Lung microvascular endothelial cell (primary cell): ENCODE measurements around the gene CPED1. TPM values are rescaled to one million over a fixed set of nuclear protein-coding genes. Genes with fewer than 3 reads are reported as not detected.
"Not testable (repeated sequence)": the region's sequence is repeated elsewhere in the genome, so short reads cannot be mapped to it uniquely, and the experiment has no call there.

Source experiments
- DNase-seq, 2 donors: peaks; one replicate each; pipeline versions ENCODE4 v3.0.0 to v3.0.0-alpha.2; 2010; ENCODE audit warnings: low read depth in 2 of 2
- total RNA-seq: library from RNA; depleted of rRNA; stranded (reverse); fragments of >200 nt; gene quantifications from 2 replicates; pipeline ENCODE4 v1.2.1, GENCODE V29; 2014

The CPED1 gene
- total RNA-seq, 1 donor from 2014 or later, result 0.20 TPM

DNA sequence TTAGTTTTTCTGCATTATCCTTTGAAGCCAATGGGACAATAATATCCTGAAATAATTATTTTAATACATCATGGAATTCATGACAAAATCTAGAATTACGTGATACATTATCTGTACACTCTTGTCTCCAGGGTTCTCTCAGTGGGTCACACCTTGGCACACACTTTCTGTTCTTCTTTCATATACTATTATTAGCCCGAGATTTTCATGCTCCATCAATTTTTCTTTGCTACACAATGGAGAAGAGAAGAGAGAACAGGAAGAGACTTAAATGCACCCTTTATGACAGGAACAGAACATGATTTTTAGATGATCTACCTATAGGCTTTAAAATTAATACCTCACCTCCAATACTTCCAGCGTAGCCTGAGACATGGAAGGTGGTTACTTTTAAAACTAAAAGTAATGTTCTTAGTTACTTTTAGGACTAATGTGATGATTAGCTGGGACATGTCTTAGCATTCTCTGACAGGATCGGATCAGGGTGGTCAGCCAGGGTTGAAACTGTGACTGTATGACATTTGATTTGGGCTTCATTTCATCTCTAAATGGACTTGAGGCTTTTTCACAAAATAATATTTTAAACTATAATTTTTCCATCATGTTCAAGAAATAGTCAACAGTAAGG lies 192.0 kb downstream of the CPED1 start:
- DNase-seq, result no peak

GRCh38 chr7:121181357-121181756 lies 192.8 kb downstream of the CPED1 start:
- DNase-seq, result no peak

DNA sequence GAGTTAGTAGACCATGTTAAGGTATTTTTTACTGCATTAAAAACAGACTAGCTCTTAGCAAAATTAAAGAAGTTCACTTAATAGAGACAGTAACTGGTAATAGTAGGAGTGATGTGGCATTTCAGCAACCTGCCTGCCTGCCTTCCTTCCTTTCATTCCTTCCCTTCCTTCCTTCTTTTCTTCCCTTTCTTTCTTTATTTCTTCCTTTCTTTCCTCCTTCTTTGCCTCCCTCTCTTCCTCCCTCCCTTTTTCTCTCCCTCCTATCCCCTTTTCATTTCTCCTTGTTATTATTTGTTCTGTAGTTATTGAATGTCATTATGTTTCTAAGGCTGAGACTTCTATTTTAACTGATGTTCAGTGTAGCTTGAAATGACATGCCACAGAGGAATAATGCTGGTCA lies 193.8 kb downstream of the CPED1 start:
- no peak for DNase-seq

GRCh38 chr7:121182902-121183301 lies 194.4 kb downstream of the CPED1 start:
- DNase-seq, result no peak

GRCh38 chr7:121183883-121184282 lies 195.4 kb downstream of the CPED1 start:
- not testable (repeated sequence) for DNase-seq

DNA sequence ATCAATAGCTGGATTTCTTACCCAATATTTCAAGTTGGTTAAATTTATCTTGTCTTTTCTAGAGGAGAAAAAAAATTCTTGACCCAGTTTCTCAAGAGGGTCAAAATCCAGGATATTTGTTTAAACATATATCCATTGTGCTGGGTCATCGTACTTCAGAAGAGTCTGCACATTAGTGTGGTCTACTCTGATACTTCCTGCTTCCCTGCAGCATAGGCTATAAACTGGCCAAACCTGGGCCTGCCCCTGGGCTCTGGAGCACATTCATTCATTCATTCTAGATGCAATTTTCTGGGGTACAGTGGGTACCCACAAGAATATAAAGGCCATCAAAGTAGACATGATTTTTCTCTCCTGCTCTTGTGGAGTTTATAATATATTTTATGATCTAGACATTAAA lies 198.2 kb downstream of the CPED1 start:
- DNase-seq, result no peak

GRCh38 chr7:121187222-121187621 lies 198.7 kb downstream of the CPED1 start:
- DNase-seq, result no peak

- no peak for DNase-seq
Measured at GRCh38 chr7:121187676-121188075, 199.2 kb downstream of the CPED1 start.

- no peak for DNase-seq
Measured at GRCh38 chr7:121192834-121193233, 204.3 kb downstream of the CPED1 start.

GRCh38 chr7:121195010-121195409 lies 206.5 kb downstream of the CPED1 start:
- DNase-seq, result no peak

DNA sequence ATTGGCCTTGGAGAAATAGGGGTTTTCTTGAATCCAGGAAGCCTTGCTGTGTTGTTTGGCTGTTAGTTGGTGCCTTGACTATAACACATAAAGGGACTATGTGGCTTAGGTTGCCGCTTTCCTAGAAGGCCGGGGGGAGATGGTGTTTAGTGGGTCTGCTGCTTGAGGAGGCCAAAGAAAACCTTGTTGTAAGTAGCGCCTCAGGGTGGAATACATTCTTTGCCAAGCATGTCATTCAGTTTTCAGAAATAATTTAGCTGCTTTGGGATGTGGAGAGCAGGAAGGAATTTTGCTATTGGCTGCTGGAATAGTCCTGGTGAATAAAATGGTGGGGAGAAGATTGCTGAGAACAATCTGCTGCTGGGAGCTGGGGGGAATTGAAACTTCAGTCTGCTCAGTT lies 207.4 kb downstream of the CPED1 start:
- no peak for DNase-seq

GRCh38 chr7:121196286-121196685 lies 207.8 kb downstream of the CPED1 start:
- DNase-seq, result no peak

DNA sequence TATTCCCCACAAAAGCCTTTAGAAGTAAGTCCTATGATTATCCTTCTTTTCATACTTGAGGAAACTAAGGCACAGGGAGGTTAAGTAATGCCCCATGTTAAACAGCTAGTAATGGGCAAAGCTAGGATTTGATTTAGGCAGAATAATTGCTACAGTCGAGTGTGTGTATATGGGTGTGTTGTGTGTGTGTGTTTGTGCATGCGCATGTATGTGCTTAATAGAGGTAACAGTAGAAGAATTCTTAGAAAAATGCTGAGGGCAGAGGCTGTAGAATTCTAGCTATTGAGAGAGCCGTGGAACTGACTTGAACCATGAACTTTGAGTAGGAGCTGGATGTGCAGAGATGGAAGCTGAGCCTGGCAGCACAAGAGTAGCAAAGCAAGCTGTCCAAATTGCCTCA lies 208.9 kb downstream of the CPED1 start:
- DNase-seq, result no peak

GRCh38 chr7:121198502-121198901 lies 210.0 kb downstream of the CPED1 start:
- no peak for DNase-seq

DNA sequence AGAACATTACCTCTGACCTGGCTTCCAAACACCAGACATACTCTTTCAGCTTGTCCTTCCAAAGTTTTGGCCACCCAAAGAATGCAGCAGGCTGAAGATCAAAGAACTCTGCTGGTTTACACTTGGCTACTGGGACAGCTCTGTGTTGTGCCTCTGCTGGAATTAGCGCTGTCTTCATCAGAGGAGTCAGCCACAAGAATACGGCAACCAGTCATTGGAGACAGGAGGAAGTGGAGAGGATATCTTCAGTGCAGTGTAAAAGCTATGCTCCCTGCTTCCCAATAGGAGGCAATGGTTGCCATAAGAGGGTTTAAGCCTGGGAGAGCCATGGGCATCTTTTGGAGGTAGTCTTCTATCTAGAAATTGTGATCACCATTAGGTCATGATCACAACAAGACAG lies 213.6 kb downstream of the CPED1 start:
- DNase-seq, result no peak

- DNase-seq, result no peak
Measured at GRCh38 chr7:121202834-121203233, 214.3 kb downstream of the CPED1 start.

DNA sequence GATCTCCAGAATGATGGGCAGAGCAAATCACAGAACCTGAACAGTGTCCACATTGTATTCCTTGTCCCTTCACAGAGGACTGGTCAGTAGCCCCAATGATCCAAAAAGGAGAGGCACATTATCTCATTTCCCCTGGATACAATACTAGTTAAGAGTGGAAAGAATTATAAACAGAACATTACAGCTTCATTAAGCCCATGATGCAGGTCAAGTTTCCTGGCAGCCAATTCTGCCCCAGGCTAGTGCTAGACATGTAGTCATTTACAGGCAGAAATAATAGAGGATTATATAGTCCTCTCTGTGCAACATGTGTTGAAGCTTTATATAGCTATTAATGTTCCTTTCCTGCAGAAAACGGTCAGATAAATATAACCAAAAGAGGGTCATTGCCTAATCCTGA lies 216.0 kb downstream of the CPED1 start:
- DNase-seq, result no peak

- no peak for DNase-seq
Measured at GRCh38 chr7:121205777-121206176, 217.3 kb downstream of the CPED1 start.

- no peak for DNase-seq
Measured at GRCh38 chr7:121211253-121211652, 222.7 kb downstream of the CPED1 start.

GRCh38 chr7:121212036-121212435 lies 223.5 kb downstream of the CPED1 start:
- no peak for DNase-seq

GRCh38 chr7:121214657-121215056 lies 226.1 kb downstream of the CPED1 start:
- DNase-seq, result no peak

GRCh38 chr7:121219026-121219425 lies 230.5 kb downstream of the CPED1 start:
- DNase-seq, result no peak

- not testable (repeated sequence) for DNase-seq
Measured at GRCh38 chr7:121221108-121221507, 232.6 kb downstream of the CPED1 start.

- DNase-seq, result no peak
Measured at GRCh38 chr7:121228779-121229178, 240.3 kb downstream of the CPED1 start.
